GM12878 (cell line): Measurements from ENCODE around the gene PLEKHH1. TPM values are rescaled to one million over a fixed set of nuclear protein-coding genes. Genes with fewer than 3 reads are reported as not detected.

Experiments used
- ATAC-seq: fragments of 200-7000 bp; cut with Tn5 transposase; 3 replicates; pipeline ENCODE4 v1.9.1; 2020; ENCODE audit warnings: mild to moderate bottlenecking, moderate library complexity
- BruUV-seq: library from RNA; stranded (reverse); fragments of 400-500 nt; replicated peaks from 2 replicates; lab custom pipeline; 2021; lab: Mats Ljungman, UMichigan
- CTCF ChIA-PET: fragments of 300-600 bp; sonication (Branson Sonifier 250); formaldehyde crosslinking; extraction: SDS; loops from one replicate; lab custom pipeline; 2021; ENCODE audit warnings: inconsistent platforms; lab: Yijun Ruan, JAX
- POLR2A ChIA-PET: fragments of 350-600 bp; formaldehyde crosslinking; extraction: SDS; loops from one replicate; lab custom pipeline; 2021; ENCODE audit warnings: inconsistent platforms; lab: Charles Lee
- RAD21 ChIA-PET: fragments of 300-600 bp; sonication (Branson Sonifier 250); formaldehyde crosslinking; loops from one replicate; lab custom pipeline; 2023; ENCODE audit warnings: antibody characterized with exemption; ENCODE audit not compliant: unreplicated experiment; lab: Charles Lee
- SMC1A ChIA-PET: fragments of 300-600 bp; sonication (Branson Sonifier 250); formaldehyde crosslinking; loops from one replicate; lab custom pipeline; 2023; ENCODE audit not compliant: unreplicated experiment, uncharacterized antibody; lab: Charles Lee
- DNase-seq: peaks from one replicate; pipeline ENCODE4 v3.0.0-alpha.2; 2011; ENCODE audit warnings: low read depth, low spot score
- FAIRE-seq: peaks from 3 replicates; lab custom pipeline; 2011; peaks lifted over from hg19 to GRCh38; lab: Jason Lieb, UNC
- H2AFZ ChIP-seq: 2 replicates; pipeline ENCODE4 v1.6.0; 2011; ENCODE audit warnings: low read depth, low read length, control low read depth; ENCODE audit not compliant: control insufficient read depth
- H3K27ac ChIP-seq: 2 replicates; pipeline ENCODE4 v1.5.1; 2011; ENCODE audit warnings: control low read depth; ENCODE audit not compliant: control insufficient read depth, insufficient read depth
- H3K27me3 ChIP-seq, 2 experiments: replicated peaks in 1 of 2; 2 replicates each; pipeline versions ENCODE4 v1.6.0 to v1.6.1; 2011; ENCODE audit warnings: low read length in 1 of 2; ENCODE audit not compliant: control insufficient read depth in 2 of 2, insufficient read depth in 2 of 2
- H3K36me3 ChIP-seq, 2 experiments: 2 replicates each; pipeline ENCODE4 v1.5.1; 2011; ENCODE audit warnings: low read length in 1 of 2; ENCODE audit not compliant: control insufficient read depth in 2 of 2, insufficient read depth in 2 of 2
- H3K4me1 ChIP-seq: 2 replicates; pipeline ENCODE4 v1.6.1; 2011; ENCODE audit warnings: mild to moderate bottlenecking, low read length, moderate library complexity, mixed read lengths; ENCODE audit not compliant: control insufficient read depth, insufficient read depth
- H3K4me2 ChIP-seq: 2 replicates; pipeline ENCODE4 v1.6.0; 2011; ENCODE audit warnings: control low read depth; ENCODE audit not compliant: control insufficient read depth, insufficient read depth
- H3K4me3 ChIP-seq: fragments of 200-600 bp; sonication (generic); 2 replicates; pipeline ENCODE4 v1.5.1; 2016
- H3K79me2 ChIP-seq: 2 replicates; pipeline ENCODE4 v1.6.0; 2011; ENCODE audit warnings: low read length; ENCODE audit not compliant: control insufficient read depth, insufficient read depth
- H3K9ac ChIP-seq: 2 replicates; pipeline ENCODE4 v1.8.0; 2011; ENCODE audit warnings: low read length, control low read depth, mixed read lengths; ENCODE audit not compliant: control insufficient read depth, insufficient read depth
- H3K9me3 ChIP-seq: replicated peaks from 3 replicates; pipeline ENCODE4 v1.5.1; 2011; ENCODE audit warnings: mild to moderate bottlenecking, low read length; ENCODE audit not compliant: control insufficient read depth, insufficient read depth
- H4K20me1 ChIP-seq: 2 replicates; pipeline ENCODE4 v1.6.0; 2011; ENCODE audit not compliant: control insufficient read depth, insufficient read depth
- CHD2 ChIP-seq: IDR thresholded peaks from 2 replicates; pipeline ENCODE4 v1.6.1; 2011; ENCODE audit warnings: low read depth, low read length, improper control_type of control experiment, borderline replicate concordance
- EED ChIP-seq: sonication (generic); IDR thresholded peaks from 2 replicates; pipeline ENCODE4 v1.6.1; 2016; ENCODE audit warnings: antibody characterized with exemption, low read depth
- FOXM1 ChIP-seq: IDR thresholded peaks from 2 replicates; pipeline ENCODE4 v1.6.1; 2012; ENCODE audit warnings: low read depth, mild to moderate bottlenecking, inconsistent platforms, low read length, moderate library complexity
- HDAC6 ChIP-seq: fragments of 200-600 bp; sonication (generic); IDR thresholded peaks from one replicate; pipeline ENCODE4 v1.8.0; 2017; ENCODE audit warnings: antibody characterized with exemption; ENCODE audit not compliant: unreplicated experiment
- HSF1 ChIP-seq: fragments of 150-350 bp; IDR thresholded peaks from 2 replicates; pipeline ENCODE4 v1.6.1; 2014; ENCODE audit warnings: mild to moderate bottlenecking, low read depth, low read length
- NFIC ChIP-seq: IDR thresholded peaks from 2 replicates; pipeline ENCODE4 v1.6.1; 2012; ENCODE audit warnings: low read depth, mild to moderate bottlenecking, inconsistent platforms, low read length, moderate library complexity
- NR2C1 ChIP-seq: fragments of 450-650 bp; IDR thresholded peaks from 2 replicates; pipeline ENCODE4 v1.6.1; 2017; ENCODE audit warnings: antibody characterized with exemption, mild to moderate bottlenecking, moderate library complexity
- PRDM15 ChIP-seq: fragments of 450-650 bp; formaldehyde crosslinking; IDR thresholded peaks from 2 replicates; pipeline ENCODE4 v1.4.0; 2020; ENCODE audit warnings: mild to moderate bottlenecking, moderate library complexity
- STAT1 ChIP-seq: fragments of 450-650 bp; conservative IDR thresholded peaks from 2 replicates; pipeline ENCODE4 v1.6.1; 2014; ENCODE audit warnings: antibody characterized with exemption, mild to moderate bottlenecking
- YBX1 ChIP-seq: fragments of 450-650 bp; IDR thresholded peaks from 2 replicates; pipeline ENCODE4 v1.6.1; 2016; ENCODE audit warnings: antibody characterized with exemption
- WGBS: methylation state at CpG from one replicate; pipeline ENCODE4 v1.1.6; 2016; ENCODE audit warnings: low lambda C conversion rate; ENCODE audit not compliant: insufficient replicate concordance, insufficient coverage; ENCODE audit errors: missing lambda C conversion rate; 5-methylcytosine and 5-hydroxymethylcytosine counted together
- in situ Hi-C: fragments of 300-500 bp; cut with MboI; formaldehyde crosslinking; loops from 9 replicates; pipeline ENCODE4 v1.14.3; 2018; ENCODE audit warnings: mixed read lengths
- intact Hi-C: fragments of 100-400 bp; cut with micrococcal nuclease; formaldehyde crosslinking; loops from one replicate; pipeline ENCODE4 v1.14.2; 2022; ENCODE audit not compliant: unreplicated experiment
- polyA plus RNA-seq, 11 experiments: library from polyadenylated mRNA; depleted of rRNA in 4 of 11; unstranded in 6 of 11; stranded (reverse) in 5 of 11; fragments of >200 nt; fragmentation: Nextera tagmentation in 4 of 11; fragmentation: Illumina TruSeq in 1 of 11; extraction: Ambion mirVana in 4 of 11; extraction: Trizol in 1 of 11; gene quantifications; 1 replicate in 1 of 11; 2 replicates in 10 of 11; pipeline versions ENCODE4 v1.2.1 to v1.2.3, GENCODE V29; 2011 to 2016; ENCODE audit warnings: inconsistent platforms in 2 of 11, missing spikeins in 2 of 11, low read depth in 1 of 11
- total RNA-seq, 4 experiments: library from RNA; depleted of rRNA in 3 of 4; stranded (reverse); fragments of >200 nt in 3 of 4; fragmentation: Illumina TruSeq in 1 of 4; extraction: Trizol in 1 of 4; gene quantifications; 2 replicates each; pipeline versions ENCODE4 v1.2.1 to v1.2.3, GENCODE V29; 2013 to 2021

Gene PLEKHH1
- total and polyA plus RNA-seq, 10 of the 15 experiments (the other 5 are each of a cell fraction or from before 2014, with no cell fraction given) = 0.11 to 0.95 (median 0.41) TPM

GRCh38 chr14:67485501-67486095 lies 47.5 kb upstream of the PLEKHH1 start:
- Histone ChIP-seq H3K27ac (no peak overlapping the region), H3K9me3 (peaks cover 6% of the 10 kb centered on the region; the same call in 2 of the 3 replicates), H3K9ac (no peak overlapping the region), H3K36me3 (no peaks in the 10 kb centered on the region), H3K27me3 (no peaks in the 10 kb centered on the region), H4K20me1 (no peaks in the 10 kb centered on the region), H2AFZ (no peak overlapping the region), H3K4me1 (peaks cover 41% of the 10 kb centered on the region), H3K79me2 (no peaks in the 10 kb centered on the region), H3K4me2 (no peak overlapping the region), H3K4me3 (no peak overlapping the region)
- in situ Hi-C loops = no loop called here
- TF ChIP-seq NFIC (no peak), NR2C1 (no peak)
- DNase-seq = no peak
- no TSS peak for BruUV-seq
- RAD21 ChIA-PET = no interaction called here
- 99% methylated on average over 4 of the region's 4 CpGs for WGBS
- ATAC-seq = no peak
- POLR2A ChIA-PET = no interaction called here
- intact Hi-C loops = no loop called here
- CTCF ChIA-PET = no interaction called here
- no peak for FAIRE-seq
- SMC1A ChIA-PET = no interaction called here

GRCh38 chr14:67486890-67487289 lies 46.2 kb upstream of the PLEKHH1 start:
- ChIA-PET CTCF (interaction anchor here (2.0 to 3.2 kb wide), 3 partner anchors 39 to 84 kb away, joined by 9 to 28 read pairs (median 11); no protein-coding TSS in a partner anchor), POLR2A (interaction anchor here (1.1 kb wide), 1 partner anchor 56 kb away, joined by 3 read pairs; no protein-coding TSS in a partner anchor), RAD21 (interaction anchor here (1.0 to 2.8 kb wide), 3 partner anchors 26 to 59 kb away, joined by 4 to 12 read pairs (median 7); no protein-coding TSS in a partner anchor), SMC1A (interaction anchor here (0.9 to 1.9 kb wide), 5 partner anchors 9 to 60 kb away, joined by 3 to 7 read pairs (median 3); no protein-coding TSS in a partner anchor)
- no peaks in the 10 kb centered on the region for H3K79me2 ChIP-seq
- DNase-seq (no peak), ATAC-seq (no peak), FAIRE-seq (no peak)
- H3K9me3 ChIP-seq = peaks cover 6% of the 10 kb centered on the region; the same call in 2 of the 3 replicates
- no peak overlapping the region for H3K9ac ChIP-seq
- H3K27me3 ChIP-seq = no peaks in the 10 kb centered on the region
- H2AFZ ChIP-seq = no peak overlapping the region
- H3K36me3 ChIP-seq = no peaks in the 10 kb centered on the region; a peak in 1 of 4 replicates
- no peak overlapping the region for H3K4me3 ChIP-seq
- in situ Hi-C loops = no loop called here
- no peak overlapping the region for H3K4me2 ChIP-seq
- no peak overlapping the region for H3K27ac ChIP-seq
- 80% methylated on average over 4 of the region's 4 CpGs for WGBS
- H3K4me1 ChIP-seq = peaks cover 41% of the 10 kb centered on the region
- BruUV-seq = no TSS peak
- no peaks in the 10 kb centered on the region for H4K20me1 ChIP-seq
- intact Hi-C loops = no loop called here
- TF ChIP-seq HDAC6 = no peak
- TF ChIP-seq HSF1 = no peak
- TF ChIP-seq STAT1 = no peak
- no peak for TF ChIP-seq FOXM1
- no peak for TF ChIP-seq CHD2
- TF ChIP-seq PRDM15 (CRISPR knock-in tag) = no peak
- no peak for TF ChIP-seq YBX1
- TF ChIP-seq EED = no peak
